Activated naive CD8-positive, alpha-beta T cell treated with anti-CD3 and anti-CD28 coated beads, Interleukin-2, amount 10 ng/mL, durations not matched to agents 7 days and 5 days (primary cell): ENCODE results near the gene DNMT3A. TPM values are rescaled to one million over a fixed set of nuclear protein-coding genes. Genes with fewer than 3 reads are reported as not detected.
A peak's percentile ranks its signal among the peaks of the same experiment; 100 is the strongest.

ENCODE experiments used
- ATAC-seq: fragments of 150-1000 bp; cut with Tn5 transposase; one replicate; pipeline ENCODE4 v1.10.0; 2021; ENCODE audit warnings: low read depth, moderate library complexity
- POLR2A ChIA-PET: fragments of 350-600 bp; sonication (Branson Sonifier 250); formaldehyde crosslinking; loops from one replicate; lab custom pipeline; 2021; ENCODE audit warnings: antibody characterized with exemption; lab: Charles Lee
- DNase-seq: peaks from one replicate; pipeline ENCODE4 v3.0.0; 2021
- H3K27ac Mint-ChIP-seq: one replicate; pipeline ENCODE4 v1.8.0; 2022; ENCODE audit warnings: mild to moderate bottlenecking, mixed read lengths
- H3K27me3 Mint-ChIP-seq: one replicate; pipeline ENCODE4 v1.8.0; 2022; ENCODE audit warnings: mild to moderate bottlenecking, moderate library complexity, mixed read lengths
- H3K36me3 Mint-ChIP-seq: one replicate; pipeline ENCODE4 v1.8.0; 2021; ENCODE audit warnings: mild to moderate bottlenecking, mixed read lengths
- H3K4me1 Mint-ChIP-seq: one replicate; pipeline ENCODE4 v1.8.0; 2021; ENCODE audit warnings: mixed read lengths
- H3K4me3 Mint-ChIP-seq: one replicate; pipeline ENCODE4 v1.8.0; 2022; ENCODE audit warnings: mild to moderate bottlenecking, moderate library complexity, mixed read lengths
- H3K9me3 Mint-ChIP-seq: one replicate; pipeline ENCODE4 v1.8.0; 2021; ENCODE audit warnings: mixed read lengths
- microRNA-seq: library from miRNA; unstranded; fragments of <30 nt; microRNA quantifications from one replicate; pipeline ENCODE4 v1.2.0, GENCODE V29; 2022
- total RNA-seq, 2 experiments: library from RNA; stranded (reverse); gene quantifications; one replicate each; pipeline ENCODE4 v1.2.3, GENCODE V29; 2021

Gene DNMT3A
- total RNA-seq, 2 experiments from 2014 or later: 76.7 to 84.7 TPM

DNA sequence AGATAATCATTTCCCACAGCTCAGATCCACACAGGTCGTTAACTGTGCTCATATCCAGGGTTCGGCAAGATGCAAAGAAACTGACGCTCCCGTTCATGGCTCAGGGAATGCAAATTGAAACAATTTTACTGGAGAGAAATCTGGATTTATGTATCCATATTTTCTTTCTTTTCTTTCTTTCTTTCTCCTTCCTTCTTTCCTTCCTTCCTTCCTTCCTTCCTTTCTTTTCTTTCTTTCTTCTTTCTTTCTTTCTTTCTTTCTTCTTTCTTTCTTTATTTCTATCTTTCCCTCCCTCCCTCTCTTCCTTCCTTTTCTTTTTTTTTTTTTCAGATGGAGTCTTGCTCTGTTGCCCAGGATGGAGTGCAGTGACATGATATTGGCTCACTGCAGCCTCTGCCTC lies 153.3 kb downstream of the DNMT3A start:
- no peak for DNase-seq
- Mint-ChIP-seq H3K27ac (no peak overlapping the region), H3K36me3 (no peaks in the 10 kb centered on the region), H3K4me3 (no peak overlapping the region), H3K4me1 (peaks cover 2% of the 10 kb centered on the region), H3K27me3 (no peaks in the 10 kb centered on the region), H3K9me3 (no peaks in the 10 kb centered on the region)
- no peak for ATAC-seq
- POLR2A ChIA-PET: interaction anchor here (0.6 kb wide), 1 partner anchor 575 kb away, joined by 4 read pairs; no protein-coding TSS in a partner anchor

DNA sequence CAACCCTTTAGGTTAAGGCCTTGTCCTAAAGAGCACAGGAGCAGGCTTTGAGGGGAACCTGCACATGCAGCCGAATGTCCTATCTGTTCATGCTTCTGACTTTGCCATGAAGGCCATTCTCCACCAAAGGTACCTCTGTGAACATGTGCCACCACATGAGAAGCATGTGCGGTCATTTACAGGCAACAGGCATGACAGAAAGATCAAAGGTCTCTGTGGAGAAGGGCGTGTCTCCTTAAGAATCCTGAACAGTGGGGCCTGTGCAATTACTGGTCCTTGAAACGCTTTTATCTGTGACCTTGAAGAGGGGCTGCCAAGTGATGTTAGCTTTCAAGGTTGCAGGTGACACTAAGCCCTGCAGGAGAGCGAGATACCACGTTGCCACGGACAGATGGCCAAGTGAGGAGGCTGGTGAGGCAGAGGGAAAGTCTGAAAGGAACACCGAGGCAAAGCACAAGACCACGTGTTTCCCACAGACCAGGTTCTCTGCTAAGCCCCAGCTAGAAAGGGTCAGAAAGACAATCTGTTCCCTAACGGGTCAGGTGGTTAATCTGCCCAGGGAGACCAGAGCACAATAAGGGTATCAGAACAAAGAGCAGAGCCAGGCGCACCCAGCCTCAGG lies 153.9 kb downstream of the DNMT3A start:
- no peaks in the 10 kb centered on the region for H3K27me3 Mint-ChIP-seq
- POLR2A ChIA-PET: interaction anchor here (0.6 kb wide), 1 partner anchor 574 kb away, joined by 4 read pairs; no protein-coding TSS in a partner anchor
- H3K4me3 Mint-ChIP-seq: no peak overlapping the region
- no peaks in the 10 kb centered on the region for H3K36me3 Mint-ChIP-seq
- no peak for ATAC-seq
- no peak for DNase-seq
- H3K4me1 Mint-ChIP-seq: peaks cover 2% of the 10 kb centered on the region
- no peak overlapping the region for H3K27ac Mint-ChIP-seq
- no peaks in the 10 kb centered on the region for H3K9me3 Mint-ChIP-seq

DNA sequence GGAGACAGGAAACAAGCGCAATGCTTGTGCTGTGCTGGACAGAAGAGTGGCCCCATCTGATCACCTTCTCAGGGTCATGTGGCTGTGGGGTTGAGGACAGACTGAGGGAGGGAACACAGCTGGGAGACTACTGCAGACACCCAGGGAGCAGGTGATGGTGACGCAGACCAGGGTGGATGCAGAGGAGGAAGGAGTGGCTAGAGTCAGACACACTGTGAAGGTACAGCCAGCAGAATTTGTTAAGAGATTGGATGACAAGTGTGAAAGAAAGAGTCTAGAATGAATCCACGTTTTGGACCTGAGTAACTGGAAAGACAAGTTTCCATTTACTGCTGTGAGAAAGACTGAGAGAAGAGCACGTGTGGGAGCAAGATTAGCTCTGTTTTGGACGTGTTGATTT lies 157.5 kb downstream of the DNMT3A start:
- DNase-seq (no peak), ATAC-seq (no peak)
- Mint-ChIP-seq H3K4me1 (no peaks in the 10 kb centered on the region), H3K9me3 (no peaks in the 10 kb centered on the region), H3K27ac (no peak overlapping the region), H3K27me3 (peaks cover 6% of the 10 kb centered on the region), H3K36me3 (no peaks in the 10 kb centered on the region), H3K4me3 (no peak overlapping the region)
- POLR2A ChIA-PET: no interaction called here

DNA sequence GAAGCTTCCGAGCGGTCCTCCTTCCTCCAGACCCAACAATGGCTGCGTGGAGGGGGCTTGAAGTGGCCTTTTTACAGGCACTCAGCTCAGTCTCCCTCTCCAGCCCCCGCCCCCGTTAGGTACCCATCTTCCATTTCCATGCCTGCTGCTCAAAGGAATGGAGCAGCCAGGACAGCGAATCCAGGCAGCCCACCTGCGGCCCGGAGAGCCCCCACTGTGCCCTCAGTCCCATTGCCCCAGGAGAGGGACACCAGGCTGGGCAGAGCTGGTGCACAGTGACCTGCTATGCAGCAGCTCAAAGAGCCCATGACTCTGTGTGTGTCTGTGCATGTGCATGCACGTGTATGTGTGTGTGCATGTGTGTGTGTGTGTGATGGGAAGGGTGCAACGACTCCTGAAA lies 162.7 kb downstream of the DNMT3A start:
- Mint-ChIP-seq H3K27ac (no peak overlapping the region), H3K4me1 (peaks cover 2% of the 10 kb centered on the region), H3K36me3 (no peaks in the 10 kb centered on the region), H3K9me3 (no peaks in the 10 kb centered on the region), H3K4me3 (no peak overlapping the region), H3K27me3 (peaks cover 20% of the 10 kb centered on the region)
- ATAC-seq: no peak
- POLR2A ChIA-PET: no interaction called here
- no peak for DNase-seq

Small RNA genes within 50 kb of the gene (microRNA-seq; reads per million reads assigned to microRNA genes)
- 391 reads per million, percentile 72 among the genes with 10 or more reads in this experiment for gene MIR1301

Other genes with a start within 250 kb of the DNMT3A start
- gene POMC, start 173.3 kb downstream of the DNMT3A start, total RNA-seq: 1 to 10 TPM; 6.1 to 6.4 TPM